Activated CD8-positive, alpha-beta T cell treated with anti-CD3 and anti-CD28 coated beads for 36 hours (primary cell): ENCODE results near the gene NOMO2. TPM values are rescaled to one million over a fixed set of nuclear protein-coding genes. Genes with fewer than 3 reads are reported as not detected.
"Not testable (repeated sequence)": the region's sequence is repeated elsewhere in the genome, so short reads cannot be mapped to it uniquely, and the experiment has no call there.

Experiments used
- ATAC-seq: fragments of 200-7000 bp; cut with Tn5 transposase; one replicate; pipeline ENCODE4 v1.10.0; 2021; ENCODE audit warnings: mild to moderate bottlenecking, moderate library complexity
- CTCF ChIA-PET: fragments of 350-600 bp; sonication (Branson Sonifier 250); formaldehyde crosslinking; loops from one replicate; lab custom pipeline; 2021; ENCODE audit warnings: antibody characterized with exemption; lab: Charles Lee
- POLR2A ChIA-PET: fragments of 350-600 bp; sonication (Branson Sonifier 250); formaldehyde crosslinking; loops from one replicate; lab custom pipeline; 2021; ENCODE audit warnings: antibody characterized with exemption; lab: Charles Lee
- DNase-seq: peaks from one replicate; pipeline ENCODE4 v3.0.0-alpha.2; 2020
- H3K27ac Mint-ChIP-seq: one replicate; pipeline ENCODE4 v1.8.0; 2021; ENCODE audit warnings: mild to moderate bottlenecking, mixed read lengths
- H3K27me3 Mint-ChIP-seq: one replicate; pipeline ENCODE4 v1.8.0; 2021; ENCODE audit warnings: mixed read lengths
- H3K36me3 Mint-ChIP-seq: one replicate; pipeline ENCODE4 v1.8.0; 2021; ENCODE audit warnings: low read depth, mixed read lengths
- H3K4me1 Mint-ChIP-seq: one replicate; pipeline ENCODE4 v1.8.0; 2021; ENCODE audit warnings: low read depth, mixed read lengths
- H3K4me3 Mint-ChIP-seq: one replicate; pipeline ENCODE4 v1.8.0; 2021; ENCODE audit warnings: mild to moderate bottlenecking, moderate library complexity, mixed read lengths
- H3K9me3 Mint-ChIP-seq: one replicate; pipeline ENCODE4 v1.8.0; 2021; ENCODE audit warnings: mixed read lengths
- intact Hi-C: fragments of 100-400 bp; cut with micrococcal nuclease; formaldehyde crosslinking; loops from one replicate; pipeline ENCODE4 v1.10.0; 2022
- total RNA-seq, 2 experiments: library from RNA; stranded (reverse); gene quantifications; one replicate each; pipeline ENCODE4 v1.2.3, GENCODE V29; 2021

NOMO2 gene
- total RNA-seq, 2 experiments from 2014 or later: 72.0 to 73.7 TPM

DNA sequence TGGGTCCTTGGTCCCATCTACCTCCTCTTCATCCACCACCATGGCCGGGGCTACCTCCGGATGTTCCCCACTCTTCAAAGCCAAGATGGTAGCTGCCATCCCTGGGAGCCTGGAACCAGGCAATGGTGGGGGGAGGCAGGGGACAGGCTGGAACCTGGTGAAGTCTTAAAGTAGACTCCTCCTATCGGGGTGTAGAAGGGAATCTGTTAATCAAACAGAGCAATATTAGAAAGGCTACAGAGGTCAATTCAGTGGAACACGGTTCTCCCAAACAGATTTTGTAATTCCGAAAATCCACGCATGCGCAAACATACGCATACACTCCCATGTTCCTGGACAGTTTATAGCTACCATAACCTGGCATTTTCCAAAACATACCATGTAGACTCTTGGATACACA is 11.1 kb upstream of the NOMO2 start:
- H3K27ac Mint-ChIP-seq, H3K4me1 Mint-ChIP-seq, DNase-seq, CTCF ChIA-PET, POLR2A ChIA-PET, ATAC-seq, H3K4me3 Mint-ChIP-seq, H3K9me3 Mint-ChIP-seq, H3K36me3 Mint-ChIP-seq, H3K27me3 Mint-ChIP-seq, intact Hi-C loops: not testable (repeated sequence)

- H3K4me3 Mint-ChIP-seq, H3K9me3 Mint-ChIP-seq, DNase-seq, ATAC-seq, CTCF ChIA-PET, intact Hi-C loops, H3K27ac Mint-ChIP-seq, H3K36me3 Mint-ChIP-seq, H3K27me3 Mint-ChIP-seq, H3K4me1 Mint-ChIP-seq, POLR2A ChIA-PET: not testable (repeated sequence)
These were observed 9.5 kb upstream of the NOMO2 start for GRCh38 chr16:18571307-18571850.

DNA sequence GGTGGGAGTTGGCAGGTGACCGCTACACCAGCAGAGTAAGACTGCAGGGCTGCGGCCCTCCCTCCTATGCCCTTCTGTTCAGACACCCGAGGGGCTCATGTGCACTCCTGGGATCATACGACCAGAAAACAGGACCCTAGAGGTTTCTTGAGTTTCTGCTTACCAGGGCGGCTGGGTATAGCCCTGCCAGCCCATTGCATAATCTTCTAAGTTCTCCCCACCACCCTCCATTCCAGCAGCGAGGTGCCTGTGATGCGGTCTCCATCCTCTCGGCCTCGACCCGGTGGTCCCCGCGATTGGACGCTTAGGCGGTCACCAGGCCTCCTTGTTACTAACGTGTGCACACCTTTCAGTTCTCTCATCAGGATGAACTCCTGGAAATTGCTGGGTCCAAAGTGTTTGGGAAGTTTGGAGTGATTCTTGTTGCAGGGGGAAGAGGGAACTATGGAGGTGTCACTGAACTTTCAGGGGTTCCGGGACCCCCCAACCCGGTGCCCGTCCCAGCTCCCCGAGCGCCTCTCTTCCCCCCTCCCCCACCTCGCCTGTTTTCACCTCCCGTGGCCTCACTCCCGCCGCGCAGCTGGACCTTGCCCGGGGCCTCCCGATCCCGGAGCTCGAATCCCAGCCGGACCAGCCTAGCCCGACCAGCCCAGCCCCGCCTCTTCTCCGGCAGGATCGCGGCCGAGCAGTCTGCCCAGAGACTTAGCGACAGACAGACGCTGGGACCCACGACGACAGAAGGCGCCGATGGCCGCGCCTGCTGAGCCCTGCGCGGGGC is 8.8 kb upstream of the NOMO2 start:
- H3K4me1 Mint-ChIP-seq, CTCF ChIA-PET, POLR2A ChIA-PET, H3K27me3 Mint-ChIP-seq, DNase-seq, H3K4me3 Mint-ChIP-seq, H3K27ac Mint-ChIP-seq, intact Hi-C loops, H3K9me3 Mint-ChIP-seq, H3K36me3 Mint-ChIP-seq: not testable (repeated sequence)
- peak; percentile 44 for ATAC-seq

GRCh38 chr16:18560416-18561220 is 1.3 kb downstream of the NOMO2 start:
- intact Hi-C loops, CTCF ChIA-PET, POLR2A ChIA-PET, H3K9me3 Mint-ChIP-seq, H3K36me3 Mint-ChIP-seq, H3K27ac Mint-ChIP-seq, ATAC-seq, H3K27me3 Mint-ChIP-seq: not testable (repeated sequence)
- peaks cover 16% of the 10 kb centered on the region for H3K4me1 Mint-ChIP-seq
- peak overlapping the region; percentile 69 for H3K4me3 Mint-ChIP-seq
- peak; percentile 29 for DNase-seq

- H3K4me1 Mint-ChIP-seq, H3K27ac Mint-ChIP-seq, H3K9me3 Mint-ChIP-seq, CTCF ChIA-PET, H3K36me3 Mint-ChIP-seq, H3K4me3 Mint-ChIP-seq, H3K27me3 Mint-ChIP-seq, POLR2A ChIA-PET, ATAC-seq, DNase-seq, intact Hi-C loops: not testable (repeated sequence)
These were observed 8.2 kb downstream of the NOMO2 start for GRCh38 chr16:18553671-18554070.

GRCh38 chr16:18547382-18547781 is 14.5 kb downstream of the NOMO2 start:
- H3K27ac Mint-ChIP-seq, H3K36me3 Mint-ChIP-seq, H3K27me3 Mint-ChIP-seq, CTCF ChIA-PET, H3K4me3 Mint-ChIP-seq, ATAC-seq, POLR2A ChIA-PET, intact Hi-C loops, DNase-seq, H3K9me3 Mint-ChIP-seq, H3K4me1 Mint-ChIP-seq: not testable (repeated sequence)

- H3K4me3 Mint-ChIP-seq, H3K27me3 Mint-ChIP-seq, H3K27ac Mint-ChIP-seq, POLR2A ChIA-PET, ATAC-seq, CTCF ChIA-PET, DNase-seq, H3K9me3 Mint-ChIP-seq, intact Hi-C loops, H3K36me3 Mint-ChIP-seq, H3K4me1 Mint-ChIP-seq: not testable (repeated sequence)
These were observed 15.0 kb downstream of the NOMO2 start for GRCh38 chr16:18546853-18547252.

DNA sequence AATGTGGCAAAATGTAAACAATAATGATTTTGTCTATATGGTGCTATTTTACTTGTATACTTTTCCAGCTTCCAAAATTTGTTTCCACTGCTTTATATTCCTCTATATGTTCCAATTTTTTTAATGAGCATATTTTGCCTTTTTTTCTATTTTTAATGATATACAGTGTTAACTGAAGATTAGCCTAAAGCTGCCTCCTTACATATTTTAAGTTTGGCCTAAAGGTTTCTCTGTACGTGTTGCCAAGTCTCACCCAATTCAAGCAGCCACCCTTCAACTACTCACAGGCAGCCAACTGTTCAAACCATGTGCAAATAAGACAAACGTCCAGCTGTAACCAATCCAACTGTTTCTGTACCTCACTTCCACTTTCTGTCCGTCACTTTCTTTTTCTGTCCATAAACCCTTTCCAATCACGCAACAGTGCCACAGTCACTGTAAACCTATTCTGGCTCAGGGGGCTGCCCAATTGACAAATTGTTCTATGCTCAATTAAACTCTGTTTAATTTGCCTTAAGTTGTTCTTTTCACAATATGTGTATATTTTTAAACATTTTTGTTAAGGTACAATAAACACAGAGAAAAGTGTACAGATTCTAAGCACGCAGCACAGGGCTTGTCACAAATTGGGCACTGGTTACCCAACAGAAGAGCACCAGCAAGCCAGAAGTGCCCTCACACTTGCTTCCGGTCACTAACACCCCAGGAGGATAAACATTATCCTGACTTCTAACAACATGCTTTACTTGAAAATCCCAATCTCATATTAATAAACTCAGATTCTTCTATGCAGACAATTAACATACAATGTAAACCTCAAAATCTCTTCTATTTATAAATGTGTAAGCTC is 17.4 kb downstream of the NOMO2 start:
- H3K4me3 Mint-ChIP-seq, intact Hi-C loops, DNase-seq, ATAC-seq, POLR2A ChIA-PET, H3K36me3 Mint-ChIP-seq, H3K27ac Mint-ChIP-seq, H3K4me1 Mint-ChIP-seq, H3K27me3 Mint-ChIP-seq, H3K9me3 Mint-ChIP-seq, CTCF ChIA-PET: not testable (repeated sequence)

DNA sequence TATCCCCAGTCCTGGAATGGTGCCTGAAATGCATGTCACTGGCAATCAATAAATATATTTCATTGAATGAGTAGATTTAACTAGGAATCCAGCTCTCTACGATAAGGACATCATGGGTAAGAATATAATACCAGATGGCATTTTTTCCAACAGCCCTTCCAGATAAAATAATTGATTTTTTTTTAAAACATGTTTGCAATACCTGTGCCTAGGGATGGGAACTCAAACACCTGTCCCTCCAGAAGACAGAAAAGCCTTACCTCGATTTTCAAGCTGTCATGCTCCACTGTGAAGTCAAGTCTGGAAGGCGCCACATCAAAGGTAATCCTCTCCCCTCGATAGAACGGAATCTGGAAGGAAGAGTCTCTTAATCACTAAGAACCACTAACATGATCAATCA is 20.0 kb downstream of the NOMO2 start:
- CTCF ChIA-PET, H3K27me3 Mint-ChIP-seq, H3K27ac Mint-ChIP-seq, H3K36me3 Mint-ChIP-seq, POLR2A ChIA-PET, DNase-seq, ATAC-seq, H3K4me1 Mint-ChIP-seq, H3K9me3 Mint-ChIP-seq, H3K4me3 Mint-ChIP-seq, intact Hi-C loops: not testable (repeated sequence)
